A549 treated with AZD9567 at 1 μM for 4 hours (cell line): ENCODE measurements around the gene FZD1. TPM values are rescaled to one million over a fixed set of nuclear protein-coding genes. Genes with fewer than 3 reads are reported as not detected.

ENCODE experiments used
- total RNA-seq: library from RNA; stranded (reverse); fragments of 200-300 nt; extraction: Qiagen RNA extraction; gene quantifications from 5 replicates; pipeline ENCODE4 v1.2.3, GENCODE V29; 2022; ENCODE audit not compliant: insufficient read depth

FZD1 gene
- total RNA-seq, result 2.3 to 2.5 TPM (median 2.4 TPM) in 5 replicates

GRCh38 chr7:91264046-91264923, at the start of gene FZD1:
TSS of gene FZD1 (plus strand) at chr7:91264433. CDS start at chr7:91264881, 448 bp downstream.

